Activated B cell treated with CpG ODN at 0.5 μM for 24 hours (primary cell): ENCODE measurements around the gene BHLHE40. TPM values are rescaled to one million over a fixed set of nuclear protein-coding genes. Genes with fewer than 3 reads are reported as not detected.
A peak's percentile ranks its signal among the peaks of the same experiment; 100 is the strongest.

Source experiments
- ATAC-seq: fragments of 200-7000 bp; cut with Tn5 transposase; one replicate; pipeline ENCODE4 v1.10.0; 2021; ENCODE audit warnings: low read depth, mild to moderate bottlenecking, moderate library complexity
- CTCF ChIA-PET: fragments of 350-600 bp; sonication (Branson Sonifier 250); formaldehyde crosslinking; loops from one replicate; lab custom pipeline; 2021; ENCODE audit warnings: antibody characterized with exemption; lab: Charles Lee
- POLR2A ChIA-PET: fragments of 350-600 bp; sonication (Branson Sonifier 250); formaldehyde crosslinking; loops from one replicate; lab custom pipeline; 2021; ENCODE audit warnings: antibody characterized with exemption; lab: Charles Lee
- DNase-seq: peaks from one replicate; pipeline ENCODE4 v3.0.0; 2022
- H3K27ac Mint-ChIP-seq: one replicate; pipeline ENCODE4 v1.8.0; 2020; ENCODE audit warnings: mixed read lengths
- H3K27me3 Mint-ChIP-seq: one replicate; pipeline ENCODE4 v1.8.0; 2021; ENCODE audit warnings: mixed read lengths
- H3K36me3 Mint-ChIP-seq: one replicate; pipeline ENCODE4 v1.8.0; 2021; ENCODE audit warnings: low read depth, mixed read lengths
- H3K4me1 Mint-ChIP-seq: one replicate; pipeline ENCODE4 v1.8.0; 2021; ENCODE audit warnings: mixed read lengths
- H3K4me3 Mint-ChIP-seq: one replicate; pipeline ENCODE4 v1.8.0; 2020; ENCODE audit warnings: mild to moderate bottlenecking, mixed read lengths
- H3K9me3 Mint-ChIP-seq: one replicate; pipeline ENCODE4 v1.8.0; 2020; ENCODE audit warnings: mixed read lengths
- CTCF ChIP-seq: fragments of 200-600 bp; IDR thresholded peaks from one replicate; pipeline ENCODE4 v1.8.0; 2022; ENCODE audit warnings: antibody characterized with exemption, mild to moderate bottlenecking
- intact Hi-C: fragments of 100-400 bp; cut with micrococcal nuclease; formaldehyde crosslinking; loops from one replicate; pipeline ENCODE4 v1.15.1; 2024
- total RNA-seq: library from RNA; stranded (reverse); gene quantifications from 2 replicates; pipeline ENCODE4 v1.2.3, GENCODE V29; 2022

Gene BHLHE40
- total RNA-seq, 1 donor from 2014 or later = 41.5 TPM

DNA sequence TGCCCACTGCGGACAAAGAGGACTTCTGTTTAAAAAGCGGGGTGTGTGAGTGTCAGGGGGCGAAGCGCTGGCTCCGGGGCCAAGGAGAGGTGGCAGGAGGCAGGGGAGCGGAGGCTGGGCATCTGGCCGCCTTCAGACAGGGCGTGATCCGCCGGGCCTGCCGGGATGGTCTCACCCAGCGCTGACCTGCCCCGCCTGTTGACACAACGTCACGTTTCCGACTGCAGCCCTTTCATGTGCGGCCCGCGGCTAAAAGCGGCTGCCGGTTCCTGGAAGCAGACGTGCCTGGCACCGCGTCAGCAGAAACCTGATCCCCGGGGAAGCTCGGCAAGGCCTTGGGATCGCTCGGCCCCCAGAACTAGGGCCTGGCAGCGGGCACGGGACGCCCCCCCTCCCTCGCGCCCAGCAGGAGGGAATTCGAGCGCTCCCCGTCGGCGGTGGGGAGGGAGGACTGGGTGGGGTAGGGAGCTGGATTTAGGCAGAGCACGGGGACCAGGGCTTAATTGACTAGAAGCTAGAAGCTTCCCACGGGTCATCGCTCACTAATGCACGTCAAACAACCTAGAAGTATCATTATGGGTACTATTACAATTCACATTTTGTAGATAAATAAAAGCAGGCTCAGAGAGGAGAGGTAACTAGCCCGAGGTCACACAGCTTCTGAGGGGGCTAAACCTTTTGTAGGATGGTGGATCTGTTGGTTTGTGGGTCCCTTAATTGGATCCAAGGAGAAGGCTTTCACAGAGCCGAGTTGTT lies 7.7 kb downstream of the BHLHE40 start:
- Mint-ChIP-seq H3K27ac (peak overlapping the region; percentile 76), H3K27me3 (no peaks in the 10 kb centered on the region), H3K36me3 (peaks cover 27% of the 10 kb centered on the region), H3K4me3 (peak overlapping the region; percentile 83), H3K9me3 (no peaks in the 10 kb centered on the region), H3K4me1 (peaks cover 76% of the 10 kb centered on the region)
- CTCF ChIA-PET = interaction anchor here (0.6 to 2.6 kb wide), 4 partner anchors 11 to 143 kb away, joined by 3 to 10 read pairs (median 4); no protein-coding TSS in a partner anchor
- DNase-seq (peak; percentile 64), ATAC-seq (peak; percentile 33)
- POLR2A ChIA-PET = interaction anchor here (0.6 to 14.2 kb wide), 8 partner anchors 8 to 493 kb away, joined by 5 to 478 read pairs (median 7); partner anchors contain the start of gene BHLHE40
- intact Hi-C loops = loop anchor here (1.0 to 10.0 kb wide), 4 partner anchors 8 to 922 kb away; partner anchors contain the start of genes BHLHE40, ITPR1 and SETMAR
- no peak for TF ChIP-seq CTCF

GRCh38 chr3:4987538-4988296 lies 8.5 kb downstream of the BHLHE40 start:
- ATAC-seq (no peak), DNase-seq (no peak)
- H3K27me3 Mint-ChIP-seq = no peaks in the 10 kb centered on the region
- H3K27ac Mint-ChIP-seq = peak overlapping the region; percentile 66
- H3K4me1 Mint-ChIP-seq = peaks cover 68% of the 10 kb centered on the region
- CTCF ChIA-PET = interaction anchor here (1.0 to 1.7 kb wide), 3 partner anchors 12 to 69 kb away, joined by 4 to 5 read pairs (median 4); no protein-coding TSS in a partner anchor
- intact Hi-C loops = loop anchor here (1.0 to 10.0 kb wide), 4 partner anchors 8 to 923 kb away; partner anchors contain the start of genes BHLHE40, ITPR1 and SETMAR
- H3K36me3 Mint-ChIP-seq = peaks cover 20% of the 10 kb centered on the region
- no peaks in the 10 kb centered on the region for H3K9me3 Mint-ChIP-seq
- POLR2A ChIA-PET = interaction anchor here (0.6 to 14.2 kb wide), 8 partner anchors 9 to 276 kb away, joined by 3 to 478 read pairs (median 7); partner anchors contain the start of gene BHLHE40
- peak overlapping the region; percentile 83 for H3K4me3 Mint-ChIP-seq
- TF ChIP-seq CTCF = no peak

DNA sequence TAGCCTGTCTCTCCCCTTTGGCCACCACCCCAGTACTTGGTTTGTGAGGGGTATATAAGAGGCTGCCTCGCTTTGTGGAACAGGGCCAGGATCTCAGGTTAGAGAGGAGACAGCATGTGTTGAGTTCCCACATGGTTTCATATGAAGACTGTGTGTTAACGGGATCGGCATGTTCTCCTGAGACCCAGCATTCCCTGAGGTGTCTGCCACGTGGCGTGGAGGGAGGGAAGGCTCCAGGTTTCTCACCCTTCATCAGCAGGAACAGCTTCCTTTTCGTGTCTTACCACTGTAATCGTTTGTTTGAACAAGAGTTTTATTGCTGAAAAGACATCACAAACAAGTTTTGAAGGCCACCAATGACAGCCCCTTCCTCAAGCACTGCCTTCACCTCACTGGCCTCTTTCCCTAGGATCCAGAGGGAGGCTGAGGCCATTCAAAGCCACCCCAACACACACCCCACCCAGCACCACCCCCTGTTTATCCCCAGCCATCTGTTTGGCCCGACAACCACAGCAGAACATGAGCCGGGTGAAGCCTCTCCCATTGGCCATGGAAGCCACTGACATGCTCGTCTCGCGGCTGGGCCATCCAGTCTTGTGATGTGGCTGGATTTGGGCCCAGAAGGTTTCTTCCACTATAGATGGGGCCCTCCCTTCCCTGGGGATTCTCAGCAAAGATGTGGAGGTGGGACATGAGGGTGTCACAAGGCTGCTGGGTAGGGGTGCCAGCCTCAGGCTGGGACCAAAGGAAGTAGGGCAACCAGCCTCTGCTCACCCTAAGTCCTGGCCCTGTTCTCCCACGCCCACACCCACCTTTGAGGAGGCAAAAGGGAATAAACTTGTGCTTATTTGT lies 10.0 kb downstream of the BHLHE40 start:
- Mint-ChIP-seq H3K4me3 (no peak overlapping the region), H3K36me3 (peaks cover 6% of the 10 kb centered on the region), H3K27ac (peak overlapping the region; percentile 30), H3K27me3 (no peaks in the 10 kb centered on the region), H3K4me1 (peaks cover 57% of the 10 kb centered on the region), H3K9me3 (no peaks in the 10 kb centered on the region)
- intact Hi-C loops = loop anchor here (10.0 kb wide), 3 partner anchors 494 to 924 kb away; partner anchors contain the start of genes ITPR1 and SETMAR
- ChIA-PET CTCF (no interaction called here), POLR2A (interaction anchor here (3.1 to 14.2 kb wide), 2 partner anchors 10 to 26 kb away, joined by 15 to 478 read pairs; partner anchors contain the start of gene BHLHE40)
- no peak for DNase-seq
- no peak for TF ChIP-seq CTCF
- no peak for ATAC-seq

DNA sequence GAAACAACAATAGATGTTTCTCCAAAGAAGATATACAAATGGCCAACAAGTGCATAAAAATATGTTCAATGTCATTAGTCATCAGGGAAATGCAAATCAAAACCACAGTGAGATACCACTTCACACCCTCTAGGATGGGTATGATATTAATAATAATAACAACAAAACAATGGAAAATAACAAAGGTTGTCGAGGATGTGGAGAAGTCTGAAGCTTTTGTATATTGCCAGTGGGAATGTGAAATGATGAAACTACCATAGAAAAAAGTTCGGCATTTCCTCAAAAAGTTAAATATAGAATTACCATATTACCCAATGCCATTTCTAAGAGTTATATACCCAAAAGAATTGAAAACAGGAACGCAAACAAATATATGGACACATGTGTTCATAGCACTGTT lies 10.8 kb downstream of the BHLHE40 start:
- H3K9me3 Mint-ChIP-seq = no peaks in the 10 kb centered on the region
- TF ChIP-seq CTCF = no peak
- H3K27ac Mint-ChIP-seq = no peak overlapping the region
- H3K4me1 Mint-ChIP-seq = peaks cover 59% of the 10 kb centered on the region
- DNase-seq = no peak
- intact Hi-C loops = no loop called here
- POLR2A ChIA-PET = no interaction called here
- no peaks in the 10 kb centered on the region for H3K27me3 Mint-ChIP-seq
- no peak overlapping the region for H3K4me3 Mint-ChIP-seq
- ATAC-seq = no peak
- CTCF ChIA-PET = no interaction called here
- H3K36me3 Mint-ChIP-seq = peaks cover 3% of the 10 kb centered on the region
